GM21529 (cell line): Measurements from ENCODE around the gene NTMT1.
"Not testable (repeated sequence)": the region's sequence is repeated elsewhere in the genome, so short reads cannot be mapped to it uniquely, and the experiment has no call there.

Source experiments
- ATAC-seq: cut with Tn5 transposase; IDR thresholded peaks from one replicate; pipeline ENCODE4 v1.9.1; 2021; ENCODE audit not compliant: unreplicated experiment

The NTMT1 gene

GRCh38 chr9:129649726-129650679 is 24.0 kb downstream of the NTMT1 start:
- ATAC-seq: no peak

- ATAC-seq: no peak
Observed at GRCh38 chr9:129650680-129651235, 24.8 kb downstream of the NTMT1 start.

- ATAC-seq: no peak
Observed at GRCh38 chr9:129653823-129654553, 28.0 kb downstream of the NTMT1 start.

GRCh38 chr9:129654554-129655040 is 28.6 kb downstream of the NTMT1 start:
- ATAC-seq: no peak

- ATAC-seq: no peak
Observed at GRCh38 chr9:129655154-129655553, 29.2 kb downstream of the NTMT1 start.

GRCh38 chr9:129655696-129656095 is 29.7 kb downstream of the NTMT1 start:
- ATAC-seq: no peak

GRCh38 chr9:129656795-129657390 is 30.9 kb downstream of the NTMT1 start:
- ATAC-seq: no peak

- ATAC-seq: no peak
Observed at GRCh38 chr9:129661029-129661428, 35.1 kb downstream of the NTMT1 start.

- ATAC-seq: not testable (repeated sequence)
Observed at GRCh38 chr9:129662239-129662638, 36.3 kb downstream of the NTMT1 start.

GRCh38 chr9:129664746-129665388 is 38.9 kb downstream of the NTMT1 start:
- ATAC-seq: no peak

GRCh38 chr9:129665389-129665775 is 39.4 kb downstream of the NTMT1 start, which contains the start of gene PRRX2:
TSS of gene PRRX2 (plus strand) at chr9:129665647. CDS start at chr9:129665868, 221 bp downstream.
- no peak for ATAC-seq

- no peak for ATAC-seq
Observed at GRCh38 chr9:129665814-129666520, 40.0 kb downstream of the NTMT1 start.

GRCh38 chr9:129666575-129666974 is 40.6 kb downstream of the NTMT1 start:
- no peak for ATAC-seq

- ATAC-seq: no peak
Observed at GRCh38 chr9:129667378-129667777, 41.4 kb downstream of the NTMT1 start.

GRCh38 chr9:129667850-129668249 is 41.9 kb downstream of the NTMT1 start:
- no peak for ATAC-seq

GRCh38 chr9:129669141-129669718 is 43.3 kb downstream of the NTMT1 start:
- no peak for ATAC-seq

- no peak for ATAC-seq
Observed at GRCh38 chr9:129669946-129670345, 44.0 kb downstream of the NTMT1 start.

- ATAC-seq: no peak
Observed at GRCh38 chr9:129671065-129671464, 45.1 kb downstream of the NTMT1 start.

- no peak for ATAC-seq
Observed at GRCh38 chr9:129671519-129671918, 45.6 kb downstream of the NTMT1 start.

GRCh38 chr9:129672702-129673101 is 46.7 kb downstream of the NTMT1 start:
- no peak for ATAC-seq
